GM04504 (cell line): ENCODE data around the gene SLCO2A1.

Experiments
- DNase-seq: peaks from one replicate; pipeline ENCODE4 v3.0.0-alpha.2; 2012; ENCODE audit warnings: low read depth

Gene SLCO2A1

GRCh38 chr3:133899311-133899710 is 130.4 kb downstream of the SLCO2A1 start:
- DNase-seq = no peak

GRCh38 chr3:133897547-133897946 is 132.2 kb downstream of the SLCO2A1 start:
- DNase-seq = no peak

GRCh38 chr3:133896002-133896761 is 133.5 kb downstream of the SLCO2A1 start:
- no peak for DNase-seq

GRCh38 chr3:133895208-133896001 is 134.3 kb downstream of the SLCO2A1 start, which contains the start of gene RAB6B:
RAB6B (minus strand) TSS chr3:133895882; CDS start chr3:133895466, 416 bp downstream.
- DNase-seq = peak; percentile 3

GRCh38 chr3:133894353-133895207 is 135.1 kb downstream of the SLCO2A1 start:
- no peak for DNase-seq

- no peak for DNase-seq
These were observed 135.9 kb downstream of the SLCO2A1 start for GRCh38 chr3:133893683-133894352.

GRCh38 chr3:133892541-133893231 is 137.0 kb downstream of the SLCO2A1 start:
- no peak for DNase-seq

- no peak for DNase-seq
These were observed 137.9 kb downstream of the SLCO2A1 start for GRCh38 chr3:133891662-133892378.

GRCh38 chr3:133890972-133891644 is 138.6 kb downstream of the SLCO2A1 start:
- DNase-seq = no peak

GRCh38 chr3:133890037-133890436 is 139.7 kb downstream of the SLCO2A1 start:
- DNase-seq = no peak

- DNase-seq = no peak
These were observed 140.9 kb downstream of the SLCO2A1 start for GRCh38 chr3:133888726-133889340.

GRCh38 chr3:133887803-133888703 is 141.7 kb downstream of the SLCO2A1 start:
- no peak for DNase-seq

GRCh38 chr3:133887074-133887802 is 142.5 kb downstream of the SLCO2A1 start:
- no peak for DNase-seq

- DNase-seq = no peak
These were observed 143.5 kb downstream of the SLCO2A1 start for GRCh38 chr3:133886031-133886722.

GRCh38 chr3:133884887-133885711 is 144.6 kb downstream of the SLCO2A1 start:
- DNase-seq = no peak
